Measurements from ENCODE around the gene SEMA3E. TPM values are rescaled to one million over a fixed set of nuclear protein-coding genes. Genes with fewer than 3 reads are reported as not detected.
A peak's percentile ranks its signal among the peaks of the same experiment; 100 is the strongest.

Gene SEMA3E
- total RNA-seq, 1 donor from 2014 or later = 4.6 TPM

DNA sequence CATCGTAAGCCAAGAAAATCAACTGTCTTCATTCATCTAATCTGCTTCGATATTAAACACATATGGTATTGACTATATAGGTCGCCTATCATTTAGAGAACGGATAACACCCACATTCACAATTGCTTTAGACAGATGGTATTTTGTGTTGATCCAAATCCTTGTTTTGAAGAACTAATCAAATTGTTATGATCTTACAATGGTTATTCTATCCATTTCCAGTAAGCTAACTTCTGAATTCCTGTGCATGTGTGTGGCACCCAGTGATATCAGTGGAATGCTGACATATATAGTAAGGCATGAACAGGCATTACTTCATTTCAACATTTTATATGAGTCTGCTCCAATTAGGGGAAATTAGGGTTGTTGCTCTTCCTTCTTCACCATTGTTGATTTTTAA is 98.8 kb downstream of the SEMA3E start:
- Mint-ChIP-seq H3K4me1 (ENCODE audit: low read depth, unreplicated experiment) (peaks cover 29% of the 10 kb centered on the region), H3K4me3 (ENCODE audit: unreplicated experiment) (no peak overlapping the region), H3K9me3 (ENCODE audit: unreplicated experiment) (peaks cover 9% of the 10 kb centered on the region), H3K36me3 (ENCODE audit: low read depth, unreplicated experiment) (peaks cover 3% of the 10 kb centered on the region), H3K27me3 (ENCODE audit: low read depth, unreplicated experiment) (no peaks in the 10 kb centered on the region), H3K27ac (ENCODE audit: unreplicated experiment) (peak overlapping the region; percentile 92)
- Histone ChIP-seq H3K79me2 (ENCODE audit: insufficient read depth, low read length) (no peaks in the 10 kb centered on the region), H3K4me1 (ENCODE audit: insufficient read depth, low read length) (peaks cover 7% of the 10 kb centered on the region), H3K4me3 (ENCODE audit: insufficient read depth, low read depth, low read length) (no peak overlapping the region), H3K36me3 (ENCODE audit: insufficient read depth, low read length) (no peaks in the 10 kb centered on the region), H3K27ac (ENCODE audit: low read depth, low read length) (peak overlapping the region; percentile 44), H3K9me3 (ENCODE audit: insufficient read depth, low read depth, low read length) (no peaks in the 10 kb centered on the region), H3K4me2 (ENCODE audit: low read length) (peak overlapping the region; percentile 24), H2AFZ (ENCODE audit: low read depth, low read length) (no peak overlapping the region), H3K27me3 (ENCODE audit: insufficient read depth, low read length) (no peaks in the 10 kb centered on the region), H4K20me1 (ENCODE audit: insufficient read depth, low read length) (no peaks in the 10 kb centered on the region), H3K9ac (ENCODE audit: low read length) (no peak overlapping the region)
- TF ChIP-seq, protein P1, sequence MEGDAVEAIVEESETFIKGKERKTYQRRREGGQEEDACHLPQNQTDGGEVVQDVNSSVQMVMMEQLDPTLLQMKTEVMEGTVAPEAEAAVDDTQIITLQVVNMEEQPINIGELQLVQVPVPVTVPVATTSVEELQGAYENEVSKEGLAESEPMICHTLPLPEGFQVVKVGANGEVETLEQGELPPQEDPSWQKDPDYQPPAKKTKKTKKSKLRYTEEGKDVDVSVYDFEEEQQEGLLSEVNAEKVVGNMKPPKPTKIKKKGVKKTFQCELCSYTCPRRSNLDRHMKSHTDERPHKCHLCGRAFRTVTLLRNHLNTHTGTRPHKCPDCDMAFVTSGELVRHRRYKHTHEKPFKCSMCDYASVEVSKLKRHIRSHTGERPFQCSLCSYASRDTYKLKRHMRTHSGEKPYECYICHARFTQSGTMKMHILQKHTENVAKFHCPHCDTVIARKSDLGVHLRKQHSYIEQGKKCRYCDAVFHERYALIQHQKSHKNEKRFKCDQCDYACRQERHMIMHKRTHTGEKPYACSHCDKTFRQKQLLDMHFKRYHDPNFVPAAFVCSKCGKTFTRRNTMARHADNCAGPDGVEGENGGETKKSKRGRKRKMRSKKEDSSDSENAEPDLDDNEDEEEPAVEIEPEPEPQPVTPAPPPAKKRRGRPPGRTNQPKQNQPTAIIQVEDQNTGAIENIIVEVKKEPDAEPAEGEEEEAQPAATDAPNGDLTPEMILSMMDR (IDR thresholded peaks at IDR 0.05; ENCODE audit: insufficient read depth, low read depth, low read length) = no peak
- no peak for TF ChIP-seq EZH2 (IDR thresholded peaks at IDR 0.05; ENCODE audit: insufficient read depth, low read length)
- no peak for FAIRE-seq
- DNase-seq (ENCODE audit: low read depth) = peak; percentile 83

DNA sequence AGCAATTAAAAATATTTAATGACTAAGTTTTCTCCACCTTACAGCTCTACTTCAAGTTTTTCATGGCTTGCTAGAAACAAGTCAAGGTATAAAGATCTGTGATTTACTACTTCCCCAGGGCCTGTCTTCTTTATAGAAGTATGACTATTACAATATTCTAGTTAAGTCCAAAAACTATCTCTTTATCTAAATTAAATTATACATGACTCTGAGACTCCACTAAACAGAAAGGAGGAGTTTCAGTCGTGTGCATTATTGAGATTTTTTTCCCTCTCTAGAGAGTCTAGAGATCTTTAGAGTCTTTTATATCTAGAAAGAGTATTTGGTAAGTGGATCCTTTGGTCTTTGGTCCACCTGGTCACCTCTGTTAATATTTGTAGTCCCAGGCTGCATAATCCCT is 100.7 kb downstream of the SEMA3E start:
- H3K4me2 ChIP-seq (ENCODE audit: low read length) = no peak overlapping the region
- FAIRE-seq (no peak), DNase-seq (ENCODE audit: low read depth) (no peak)
- H2AFZ ChIP-seq (ENCODE audit: low read depth, low read length) = no peak overlapping the region
- no peak overlapping the region for H3K4me3 ChIP-seq (ENCODE audit: insufficient read depth, low read depth, low read length)
- peaks cover 29% of the 10 kb centered on the region for H3K4me1 Mint-ChIP-seq (ENCODE audit: low read depth, unreplicated experiment)
- H3K27me3 ChIP-seq (ENCODE audit: insufficient read depth, low read length) = no peaks in the 10 kb centered on the region
- H3K36me3 ChIP-seq (ENCODE audit: insufficient read depth, low read length) = no peaks in the 10 kb centered on the region
- H3K36me3 Mint-ChIP-seq (ENCODE audit: low read depth, unreplicated experiment) = peaks cover 3% of the 10 kb centered on the region
- no peak overlapping the region for H3K4me3 Mint-ChIP-seq (ENCODE audit: unreplicated experiment)
- H3K9ac ChIP-seq (ENCODE audit: low read length) = no peak overlapping the region
- H3K4me1 ChIP-seq (ENCODE audit: insufficient read depth, low read length) = peaks cover 7% of the 10 kb centered on the region
- no peaks in the 10 kb centered on the region for H3K9me3 ChIP-seq (ENCODE audit: insufficient read depth, low read depth, low read length)
- peak overlapping the region; percentile 51 for H3K27ac Mint-ChIP-seq (ENCODE audit: unreplicated experiment)
- no peaks in the 10 kb centered on the region for H3K79me2 ChIP-seq (ENCODE audit: insufficient read depth, low read length)
- no peaks in the 10 kb centered on the region for H4K20me1 ChIP-seq (ENCODE audit: insufficient read depth, low read length)
- TF ChIP-seq, protein P1 (IDR thresholded peaks at IDR 0.05; ENCODE audit: insufficient read depth, low read depth, low read length) = no peak
- TF ChIP-seq EZH2 (IDR thresholded peaks at IDR 0.05; ENCODE audit: insufficient read depth, low read length) = no peak
- peak overlapping the region; percentile 51 for H3K27ac ChIP-seq (ENCODE audit: low read depth, low read length)
- H3K9me3 Mint-ChIP-seq (ENCODE audit: unreplicated experiment) = peaks cover 8% of the 10 kb centered on the region
- no peaks in the 10 kb centered on the region for H3K27me3 Mint-ChIP-seq (ENCODE audit: low read depth, unreplicated experiment)

DNA sequence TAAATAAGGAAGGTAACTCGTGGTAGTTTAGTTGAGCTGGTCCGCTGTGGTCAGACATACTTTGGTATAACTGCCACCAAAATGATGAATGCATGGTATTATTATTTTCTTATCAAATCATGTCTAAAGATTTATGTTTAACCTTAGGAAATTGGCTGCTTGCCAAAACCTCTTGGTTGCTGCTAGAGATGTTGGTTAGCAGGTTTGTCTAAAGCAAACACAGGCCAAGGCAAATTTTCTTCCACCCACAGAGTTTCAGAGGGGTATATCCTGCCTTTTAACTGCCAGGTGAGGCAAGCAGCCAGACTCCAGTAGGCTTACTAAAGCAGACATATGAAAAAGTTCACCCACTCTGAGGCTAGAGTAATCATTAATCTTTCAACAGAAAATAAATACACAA is 101.4 kb downstream of the SEMA3E start:
- H3K27ac ChIP-seq (ENCODE audit: low read depth, low read length) = peak overlapping the region; percentile 51
- H3K4me3 ChIP-seq (ENCODE audit: insufficient read depth, low read depth, low read length) = no peak overlapping the region
- DNase-seq (ENCODE audit: low read depth) (peak; percentile 99), FAIRE-seq (no peak)
- no peak overlapping the region for H3K4me3 Mint-ChIP-seq (ENCODE audit: unreplicated experiment)
- no peaks in the 10 kb centered on the region for H3K36me3 ChIP-seq (ENCODE audit: insufficient read depth, low read length)
- TF ChIP-seq, protein P1 (IDR thresholded peaks at IDR 0.05; ENCODE audit: insufficient read depth, low read depth, low read length) = no peak
- no peak for TF ChIP-seq EZH2 (IDR thresholded peaks at IDR 0.05; ENCODE audit: insufficient read depth, low read length)
- no peaks in the 10 kb centered on the region for H3K9me3 ChIP-seq (ENCODE audit: insufficient read depth, low read depth, low read length)
- no peaks in the 10 kb centered on the region for H3K27me3 Mint-ChIP-seq (ENCODE audit: low read depth, unreplicated experiment)
- H2AFZ ChIP-seq (ENCODE audit: low read depth, low read length) = no peak overlapping the region
- no peaks in the 10 kb centered on the region for H3K27me3 ChIP-seq (ENCODE audit: insufficient read depth, low read length)
- no peaks in the 10 kb centered on the region for H3K79me2 ChIP-seq (ENCODE audit: insufficient read depth, low read length)
- peaks cover 29% of the 10 kb centered on the region for H3K4me1 Mint-ChIP-seq (ENCODE audit: low read depth, unreplicated experiment)
- peak overlapping the region; percentile 14 for H3K4me2 ChIP-seq (ENCODE audit: low read length)
- no peak overlapping the region for H3K9ac ChIP-seq (ENCODE audit: low read length)
- H3K4me1 ChIP-seq (ENCODE audit: insufficient read depth, low read length) = peaks cover 7% of the 10 kb centered on the region
- peaks cover under 1% of the 10 kb centered on the region for H3K9me3 Mint-ChIP-seq (ENCODE audit: unreplicated experiment)
- no peaks in the 10 kb centered on the region for H3K36me3 Mint-ChIP-seq (ENCODE audit: low read depth, unreplicated experiment)
- H3K27ac Mint-ChIP-seq (ENCODE audit: unreplicated experiment) = peak overlapping the region; percentile 51
- no peaks in the 10 kb centered on the region for H4K20me1 ChIP-seq (ENCODE audit: insufficient read depth, low read length)

All from astrocyte (in vitro differentiated cells and primary cell).